Glutamatergic neuron (in vitro differentiated cells): ENCODE measurements around the gene ZNF497. TPM values are rescaled to one million over a fixed set of nuclear protein-coding genes. Genes with fewer than 3 reads are reported as not detected.
"Not testable (repeated sequence)": the region's sequence is repeated elsewhere in the genome, so short reads cannot be mapped to it uniquely, and the experiment has no call there.

Source experiments
- DNase-seq: peaks from one replicate; pipeline ENCODE4 v3.0.0; 2022
- H3K27ac Mint-ChIP-seq: one replicate; pipeline ENCODE4 v1.8.0; 2020; ENCODE audit warnings: mild to moderate bottlenecking, mixed read lengths, inconsistent platforms; ENCODE audit not compliant: unreplicated experiment
- H3K27me3 Mint-ChIP-seq: one replicate; pipeline ENCODE4 v1.8.0; 2020; ENCODE audit warnings: mild to moderate bottlenecking, moderate library complexity, mixed read lengths, inconsistent platforms; ENCODE audit not compliant: unreplicated experiment
- H3K36me3 Mint-ChIP-seq: one replicate; pipeline ENCODE4 v1.8.0; 2020; ENCODE audit warnings: mild to moderate bottlenecking, mixed read lengths, inconsistent platforms; ENCODE audit not compliant: unreplicated experiment
- H3K4me1 Mint-ChIP-seq: one replicate; pipeline ENCODE4 v1.8.0; 2020; ENCODE audit warnings: mild to moderate bottlenecking, low read depth, mixed read lengths, inconsistent platforms; ENCODE audit not compliant: unreplicated experiment
- H3K4me3 Mint-ChIP-seq: one replicate; pipeline ENCODE4 v1.8.0; 2020; ENCODE audit warnings: mild to moderate bottlenecking, mixed read lengths, inconsistent platforms; ENCODE audit not compliant: unreplicated experiment
- H3K9me3 Mint-ChIP-seq: one replicate; pipeline ENCODE4 v1.8.0; 2020; ENCODE audit warnings: mild to moderate bottlenecking, moderate library complexity, mixed read lengths, inconsistent platforms; ENCODE audit not compliant: unreplicated experiment
- CTCF ChIP-seq: fragments of 200-600 bp; sonication (generic); IDR thresholded peaks from one replicate; pipeline ENCODE4 v1.5.0; 2021; ENCODE audit not compliant: partially characterized antibody, unreplicated experiment
- total RNA-seq: library from RNA; stranded (reverse); fragmentation: NEBNext Ultra II Directional; extraction: Animal tissue kit (Norgen Biotek cat#: 25700); gene quantifications from one replicate; pipeline ENCODE4 v1.2.1, GENCODE V29; 2021; ENCODE audit not compliant: unreplicated experiment

Gene ZNF497
- total RNA-seq, 1 donor from 2014 or later, result 3.5 TPM

GRCh38 chr19:58311345-58311865 is 51.1 kb downstream of the ZNF497 start:
- H3K4me1 Mint-ChIP-seq, result peaks cover 11% of the 10 kb centered on the region
- peaks cover 30% of the 10 kb centered on the region for H3K36me3 Mint-ChIP-seq
- H3K9me3 Mint-ChIP-seq, result peaks cover 8% of the 10 kb centered on the region
- peak overlapping the region; percentile 25 for H3K27ac Mint-ChIP-seq
- TF ChIP-seq CTCF, result no peak
- peak overlapping the region; percentile 10 for H3K4me3 Mint-ChIP-seq
- DNase-seq, result no peak
- peaks cover 3% of the 10 kb centered on the region for H3K27me3 Mint-ChIP-seq

GRCh38 chr19:58310685-58311084 is 51.9 kb downstream of the ZNF497 start:
- peaks cover 18% of the 10 kb centered on the region for H3K4me1 Mint-ChIP-seq
- H3K4me3 Mint-ChIP-seq, H3K9me3 Mint-ChIP-seq, H3K27ac Mint-ChIP-seq, H3K27me3 Mint-ChIP-seq: not testable (repeated sequence)
- DNase-seq, result peak; percentile 81
- H3K36me3 Mint-ChIP-seq, result peaks cover 35% of the 10 kb centered on the region
- peak; percentile 61 for TF ChIP-seq CTCF

GRCh38 chr19:58307736-58308135 is 54.8 kb downstream of the ZNF497 start:
- H3K4me1 Mint-ChIP-seq, result peaks cover 22% of the 10 kb centered on the region
- H3K27ac Mint-ChIP-seq, result no peak overlapping the region
- no peak for TF ChIP-seq CTCF
- peaks cover 11% of the 10 kb centered on the region for H3K9me3 Mint-ChIP-seq
- H3K36me3 Mint-ChIP-seq, result peaks cover 21% of the 10 kb centered on the region
- no peak overlapping the region for H3K4me3 Mint-ChIP-seq
- peaks cover 6% of the 10 kb centered on the region for H3K27me3 Mint-ChIP-seq
- DNase-seq, result no peak

- H3K27ac Mint-ChIP-seq, result peak overlapping the region; percentile 97
- peaks cover 15% of the 10 kb centered on the region for H3K4me1 Mint-ChIP-seq
- H3K9me3 Mint-ChIP-seq, result peaks cover 9% of the 10 kb centered on the region
- H3K4me3 Mint-ChIP-seq, result peak overlapping the region; percentile 100
- TF ChIP-seq CTCF, result no peak
- DNase-seq, result no peak
- peaks cover 7% of the 10 kb centered on the region for H3K27me3 Mint-ChIP-seq
- peaks cover 7% of the 10 kb centered on the region for H3K36me3 Mint-ChIP-seq
These were observed 56.6 kb downstream of the ZNF497 start for GRCh38 chr19:58305932-58306323.

- DNase-seq, result peak; percentile 93
- Mint-ChIP-seq H3K36me3 (peaks cover 12% of the 10 kb centered on the region), H3K27ac (peak within 1 kb of the TSS; percentile 97), H3K4me3 (peak within 1 kb of the TSS; percentile 100), H3K9me3 (peaks cover 9% of the 10 kb centered on the region), H3K4me1 (peaks cover 15% of the 10 kb centered on the region), H3K27me3 (peaks cover 9% of the 10 kb centered on the region)
- peak; percentile 44 for TF ChIP-seq CTCF
These were observed 57.3 kb downstream of the ZNF497 start, which contains the start of gene ERVK3-1 for GRCh38 chr19:58305065-58305931. Gene ERVK3-1 (plus strand): TSS chr19:58305377. CDS start chr19:58312169, 6,792 bp downstream.
